Tibial nerve (tissue), 4 donors: ENCODE measurements around the gene AP1B1.

ENCODE experiments used
- EP300 ChIP-seq, 2 donors: sonication (generic); formaldehyde crosslinking; IDR thresholded peaks; one replicate each; pipeline ENCODE4 v1.6.1; 2017; ENCODE audit warnings: antibody characterized with exemption in 2 of 2, mild to moderate bottlenecking in 1 of 2
- POLR2A ChIP-seq, 2 donors: fragments of 450-650 bp; IDR thresholded peaks; one replicate each; pipeline ENCODE4 v1.6.1; 2017; ENCODE audit warnings: antibody characterized with exemption in 2 of 2, mild to moderate bottlenecking in 2 of 2, moderate library complexity in 2 of 2
- TF ChIP-seq, protein P1 (sequence below), 5 experiments: fragments of 200-600 bp in 3 of 5; fragments of 450-650 bp in 2 of 5; sonication (generic) in 3 of 5; IDR thresholded peaks; one replicate each; pipeline ENCODE4 v1.5.1; 2016 to 2019; ENCODE audit warnings: antibody characterized with exemption in 5 of 5, mild to moderate bottlenecking in 3 of 5, moderate library complexity in 2 of 5

DNA sequence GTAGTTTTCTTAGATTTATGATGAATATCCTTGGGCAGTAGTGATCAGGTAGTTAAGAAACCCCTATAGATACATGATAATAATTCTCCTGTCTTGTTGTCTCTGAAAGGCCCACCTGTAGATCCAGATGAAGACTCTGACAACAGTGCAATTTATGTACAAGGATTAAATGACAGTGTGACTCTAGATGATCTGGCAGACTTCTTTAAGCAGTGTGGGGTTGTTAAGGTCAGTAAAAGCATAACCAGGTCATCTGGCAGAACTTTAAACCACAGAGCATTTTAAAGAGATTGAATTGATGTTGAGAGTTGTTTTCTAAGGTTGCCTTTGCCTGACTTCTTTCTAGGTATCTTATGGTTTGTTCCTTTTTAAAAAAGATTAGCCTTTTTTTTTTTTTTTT lies 96.0 kb downstream of the AP1B1 start:
- TF ChIP-seq, protein P1, sequence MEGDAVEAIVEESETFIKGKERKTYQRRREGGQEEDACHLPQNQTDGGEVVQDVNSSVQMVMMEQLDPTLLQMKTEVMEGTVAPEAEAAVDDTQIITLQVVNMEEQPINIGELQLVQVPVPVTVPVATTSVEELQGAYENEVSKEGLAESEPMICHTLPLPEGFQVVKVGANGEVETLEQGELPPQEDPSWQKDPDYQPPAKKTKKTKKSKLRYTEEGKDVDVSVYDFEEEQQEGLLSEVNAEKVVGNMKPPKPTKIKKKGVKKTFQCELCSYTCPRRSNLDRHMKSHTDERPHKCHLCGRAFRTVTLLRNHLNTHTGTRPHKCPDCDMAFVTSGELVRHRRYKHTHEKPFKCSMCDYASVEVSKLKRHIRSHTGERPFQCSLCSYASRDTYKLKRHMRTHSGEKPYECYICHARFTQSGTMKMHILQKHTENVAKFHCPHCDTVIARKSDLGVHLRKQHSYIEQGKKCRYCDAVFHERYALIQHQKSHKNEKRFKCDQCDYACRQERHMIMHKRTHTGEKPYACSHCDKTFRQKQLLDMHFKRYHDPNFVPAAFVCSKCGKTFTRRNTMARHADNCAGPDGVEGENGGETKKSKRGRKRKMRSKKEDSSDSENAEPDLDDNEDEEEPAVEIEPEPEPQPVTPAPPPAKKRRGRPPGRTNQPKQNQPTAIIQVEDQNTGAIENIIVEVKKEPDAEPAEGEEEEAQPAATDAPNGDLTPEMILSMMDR (IDR thresholded peaks at IDR 0.05) = no peak
- TF ChIP-seq POLR2A (IDR thresholded peaks at IDR 0.05) (no peak), EP300 (IDR thresholded peaks at IDR 0.05) (no peak)
